ENCODE data around the gene RNASE8. TPM values are rescaled to one million over a fixed set of nuclear protein-coding genes. Genes with fewer than 3 reads are reported as not detected.

RNASE8 gene
- total and polyA plus RNA-seq, 2 of the 4 experiments (the other 2 are of a cell fraction): not detected

GRCh38 chr14:21018781-21019180, 38.8 kb upstream of the RNASE8 start:
- Histone ChIP-seq H4K5ac (ENCODE audit: low read depth, low read length) (no peak overlapping the region), H3K4me3 (ENCODE audit: insufficient read depth, low read depth, low read length) (no peak overlapping the region), H3K4ac (ENCODE audit: low read depth, low read length) (no peak overlapping the region), H3K4me2 (ENCODE audit: low read depth, low read length) (no peak overlapping the region), H2BK5ac (ENCODE audit: low read depth, low read length, poor library complexity, severe bottlenecking) (no peak overlapping the region), H3K18ac (ENCODE audit: low read depth, low read length) (no peak overlapping the region), H3K23ac (ENCODE audit: low read depth, low read length) (no peak overlapping the region), H2BK120ac (ENCODE audit: low read depth, low read length) (no peak overlapping the region), H2BK20ac (ENCODE audit: low read depth, low read length) (no peak overlapping the region), H3K56ac (ENCODE audit: extremely low read depth, insufficient read depth, low read length) (no peak overlapping the region), H4K91ac (ENCODE audit: insufficient read depth, low read depth, low read length) (no peak overlapping the region), H2AFZ (replicated peaks; ENCODE audit: low read length, poor library complexity) (no peak overlapping the region), H3K36me3 (ENCODE audit: control insufficient read depth, insufficient read depth, low read length) (no peaks in the 10 kb centered on the region), H3K9ac (ENCODE audit: low read depth, low read length) (no peak overlapping the region), H3K27me3 (ENCODE audit: control insufficient read depth, insufficient read depth, low read length) (peaks cover 39% of the 10 kb centered on the region), H3K14ac (replicated peaks; ENCODE audit: low read depth, low read length) (no peak overlapping the region), H2AK9ac (replicated peaks; ENCODE audit: low read depth, low read length, poor library complexity) (no peak overlapping the region), H3K9me1 (ENCODE audit: insufficient read depth, low read length) (no peaks in the 10 kb centered on the region), H3K9me3 (ENCODE audit: control insufficient read depth, insufficient read depth, low read length) (no peaks in the 10 kb centered on the region), H2AK5ac (ENCODE audit: low read depth, low read length) (no peak overlapping the region), H4K8ac (ENCODE audit: low read depth in 2 of 2, low read length in 2 of 2) (no peak overlapping the region), H4K20me1 (ENCODE audit: insufficient read depth, low read length) (no peaks in the 10 kb centered on the region), H3K4me1 (ENCODE audit: control insufficient read depth, insufficient read depth, low read length) (no peaks in the 10 kb centered on the region), H3K27ac (ENCODE audit: insufficient read depth, low read length) (no peak overlapping the region), H2BK15ac (ENCODE audit: low read depth, low read length) (no peak overlapping the region), H3K79me1 (ENCODE audit: low read depth in 1 of 2, low read length in 2 of 2) (no peaks in the 10 kb centered on the region)
- TF ChIP-seq ELK1 (IDR thresholded peaks at IDR 0.05; ENCODE audit: borderline replicate concordance, low read depth, low read length): no peak
- TF ChIP-seq CHD1 (IDR thresholded peaks at IDR 0.05; ENCODE audit: low read depth, low read length): no peak
- TF ChIP-seq RAD21 (IDR thresholded peaks at IDR 0.05; ENCODE audit: low read length): no peak
- TF ChIP-seq CTCF (conservative IDR thresholded peaks at IDR 0.05; ENCODE audit: low read depth, low read length): no peak
- no peak for TF ChIP-seq NFE2L2 (IDR thresholded peaks at IDR 0.05; ENCODE audit: low read depth, low read length)
- TF ChIP-seq SMC3 (IDR thresholded peaks at IDR 0.05; ENCODE audit: low read depth, low read length): no peak
- TF ChIP-seq RCOR1 (IDR thresholded peaks at IDR 0.05; ENCODE audit: insufficient replicate concordance, low read length): no peak
- no peak for TF ChIP-seq FOS (IDR thresholded peaks at IDR 0.05; ENCODE audit: low read depth, low read length)
- ChIA-PET CTCF (interaction anchor here (1.0 to 1.1 kb wide), 4 partner anchors 13 to 86 kb away, joined by 3 to 4 read pairs (median 3); no protein-coding TSS in a partner anchor), POLR2A (ENCODE audit: unreplicated experiment) (no interaction called here)
- dilution Hi-C loops (cut with HindIII; ENCODE audit: low sequenced_read_pairs, unreplicated experiment): no loop called here
- no peak for DNase-seq
- ATAC-seq (ENCODE audit: low read depth): no peak
- in situ Hi-C loops (cut with MboI; ENCODE audit: low sequenced_read_pairs): loop anchor here (5.0 kb wide), 1 partner anchor 84 kb away; the partner anchor contains the start of gene TMEM253
- no CpG with 5 or more reads among the region's 3 CpGs for WGBS, 2 experiments (ENCODE audit: extremely low coverage in 2 of 2, insufficient read length in 1 of 2)
- intact Hi-C loops (cut with micrococcal nuclease): no loop called here
- no TSS peak for BruUV-seq (replicated peaks)
